Liver (tissue), 9 donors: Measurements from ENCODE around the gene CRYL1. TPM values are rescaled to one million over a fixed set of nuclear protein-coding genes. Genes with fewer than 3 reads are reported as not detected.

ENCODE experiments used
- DNase-seq: peaks from one replicate; pipeline ENCODE4 v3.0.0-alpha.2; 2017; ENCODE audit warnings: low spot score
- H3K27ac ChIP-seq, 2 donors: one replicate each; pipeline ENCODE4 v1.7.0; 2013; ENCODE audit warnings: inconsistent platforms in 2 of 2, low read length in 2 of 2, control low read depth in 1 of 2, low read depth in 1 of 2, mild to moderate bottlenecking in 1 of 2
- H3K27me3 ChIP-seq, 4 donors: one replicate each; pipeline versions ENCODE4 v1.6.1 to v1.7.0; 2013; ENCODE audit warnings: low read length in 3 of 4, inconsistent platforms in 1 of 4, mild to moderate bottlenecking in 1 of 4, moderate library complexity in 1 of 4; ENCODE audit not compliant: control insufficient read depth in 4 of 4, insufficient read depth in 4 of 4
- H3K36me3 ChIP-seq, 4 donors: one replicate each; pipeline versions ENCODE4 v1.6.1 to v1.7.0; 2013; ENCODE audit warnings: low read length in 3 of 4, mild to moderate bottlenecking in 3 of 4, low read depth in 1 of 4, moderate library complexity in 1 of 4; ENCODE audit not compliant: control insufficient read depth in 4 of 4, insufficient read depth in 3 of 4
- H3K4me1 ChIP-seq, 4 donors: one replicate each; pipeline versions ENCODE4 v1.6.1 to v1.7.0; 2013; ENCODE audit warnings: low read length in 3 of 4, mild to moderate bottlenecking in 3 of 4, moderate library complexity in 1 of 4; ENCODE audit not compliant: control insufficient read depth in 4 of 4, insufficient read depth in 4 of 4
- H3K4me3 ChIP-seq, 3 donors: one replicate each; pipeline versions ENCODE4 v1.6.1 to v1.7.0; 2013; ENCODE audit warnings: low read length in 3 of 3, control low read depth in 1 of 3, low read depth in 1 of 3, mild to moderate bottlenecking in 1 of 3
- H3K9ac ChIP-seq, 2 donors: one replicate each; pipeline ENCODE4 v1.7.0; 2013; ENCODE audit warnings: low read length in 2 of 2, mild to moderate bottlenecking in 2 of 2, moderate library complexity in 2 of 2, control low read depth in 1 of 2, low read depth in 1 of 2
- H3K9me3 ChIP-seq, 4 donors: one replicate each; pipeline versions ENCODE4 v1.6.1 to v1.7.0; 2013; ENCODE audit warnings: low read length in 3 of 4; ENCODE audit not compliant: control insufficient read depth in 4 of 4
- EGR1 ChIP-seq, 2 donors: IDR thresholded peaks; 2 replicates each; pipeline ENCODE4 v1.6.1; 2016 to 2018; ENCODE audit warnings: antibody characterized with exemption in 2 of 2, low read depth in 2 of 2
- FOXA1 ChIP-seq: IDR thresholded peaks from 2 replicates; pipeline ENCODE4 v1.6.1; 2016; ENCODE audit warnings: antibody characterized with exemption
- FOXA2 ChIP-seq: IDR thresholded peaks from 2 replicates; pipeline ENCODE4 v1.6.1; 2016; ENCODE audit warnings: antibody characterized with exemption
- GABPA ChIP-seq, 2 donors: IDR thresholded peaks in 1 of 2; conservative IDR thresholded peaks in 1 of 2; 2 replicates each; pipeline ENCODE4 v1.6.1; 2016; ENCODE audit warnings: antibody characterized with exemption in 2 of 2, mild to moderate bottlenecking in 1 of 2, moderate library complexity in 1 of 2
- HNF4A ChIP-seq, 2 donors: conservative IDR thresholded peaks; 2 replicates each; pipeline ENCODE4 v1.6.1; 2016; ENCODE audit warnings: antibody characterized with exemption in 2 of 2, mild to moderate bottlenecking in 2 of 2
- HNF4G ChIP-seq: IDR thresholded peaks from 2 replicates; pipeline ENCODE4 v1.6.1; 2016; ENCODE audit warnings: antibody characterized with exemption
- JUND ChIP-seq, 2 donors: IDR thresholded peaks; 2 replicates each; pipeline ENCODE4 v1.6.1; 2016; ENCODE audit warnings: antibody characterized with exemption in 2 of 2
- NR2F2 ChIP-seq: IDR thresholded peaks from 2 replicates; pipeline ENCODE4 v1.6.1; 2016; ENCODE audit warnings: antibody characterized with exemption
- RAD21 ChIP-seq, 2 donors: IDR thresholded peaks; 2 replicates each; pipeline ENCODE4 v1.6.1; 2016; ENCODE audit warnings: antibody characterized with exemption in 2 of 2, mild to moderate bottlenecking in 2 of 2
- RXRA ChIP-seq, 2 donors: IDR thresholded peaks; 2 replicates each; pipeline ENCODE4 v1.6.1; 2017 to 2018; ENCODE audit warnings: antibody characterized with exemption in 2 of 2, mild to moderate bottlenecking in 1 of 2
- SP1 ChIP-seq: IDR thresholded peaks from 2 replicates; pipeline ENCODE4 v1.6.1; 2018; ENCODE audit warnings: antibody characterized with exemption, mild to moderate bottlenecking
- TAF1 ChIP-seq: conservative IDR thresholded peaks from 2 replicates; pipeline ENCODE4 v1.6.1; 2016; ENCODE audit warnings: antibody characterized with exemption, mild to moderate bottlenecking
- YY1 ChIP-seq: IDR thresholded peaks from 2 replicates; pipeline ENCODE4 v1.6.1; 2016; ENCODE audit warnings: antibody characterized with exemption, mild to moderate bottlenecking
- WGBS: extraction: QIAGEN DNeasy Blood & Tissue Kit; methylation state at CpG from one replicate; pipeline ENCODE4 v1.1.7; 2013; 5-methylcytosine and 5-hydroxymethylcytosine counted together
- polyA plus RNA-seq, 2 donors: library from polyadenylated mRNA; stranded (reverse) in 1 of 2; unstranded in 1 of 2; fragments of 200-250 nt in 1 of 2; fragments of >200 nt in 1 of 2; fragmentation: Nextera tagmentation in 1 of 2; extraction: Ambion mirVana in 1 of 2; gene quantifications; one replicate each; pipeline versions ENCODE4 v1.2.1 to v1.2.3, GENCODE V29; 2013 to 2015
- total RNA-seq, 2 donors: library from RNA; depleted of rRNA; stranded (reverse); fragments of >200 nt; gene quantifications; one replicate each; pipeline ENCODE4 v1.2.3, GENCODE V29; 2014
- TF ChIP-seq, protein P1 (sequence below): IDR thresholded peaks from 2 replicates; pipeline ENCODE4 v1.6.1; 2016; ENCODE audit warnings: antibody characterized with exemption
- TF ChIP-seq, protein P2 (sequence below): IDR thresholded peaks from 2 replicates; pipeline ENCODE4 v1.6.1; 2016; ENCODE audit warnings: antibody characterized with exemption
- TF ChIP-seq, protein P3 (sequence below): fragments of 150-350 bp; IDR thresholded peaks from 2 replicates; pipeline ENCODE4 v1.5.1; 2017; ENCODE audit warnings: improper control_type of control experiment, low read depth, low read length; ENCODE audit not compliant: missing input control
- TF ChIP-seq, protein P4 (sequence below): IDR thresholded peaks from 2 replicates; pipeline ENCODE4 v1.6.1; 2016; ENCODE audit warnings: antibody characterized with exemption
- TF ChIP-seq, protein P5 (sequence below): IDR thresholded peaks from 2 replicates; pipeline ENCODE4 v1.6.1; 2016; ENCODE audit warnings: antibody characterized with exemption, mild to moderate bottlenecking
- donor health status: healthy.
- donor health status: healthy.
- donor health status: healthy.
- donor health status: healthy.
- donor health status: healthy.

The CRYL1 gene
- total and polyA plus RNA-seq, 4 donors, result 87.8 to 179 (median 168) TPM

DNA sequence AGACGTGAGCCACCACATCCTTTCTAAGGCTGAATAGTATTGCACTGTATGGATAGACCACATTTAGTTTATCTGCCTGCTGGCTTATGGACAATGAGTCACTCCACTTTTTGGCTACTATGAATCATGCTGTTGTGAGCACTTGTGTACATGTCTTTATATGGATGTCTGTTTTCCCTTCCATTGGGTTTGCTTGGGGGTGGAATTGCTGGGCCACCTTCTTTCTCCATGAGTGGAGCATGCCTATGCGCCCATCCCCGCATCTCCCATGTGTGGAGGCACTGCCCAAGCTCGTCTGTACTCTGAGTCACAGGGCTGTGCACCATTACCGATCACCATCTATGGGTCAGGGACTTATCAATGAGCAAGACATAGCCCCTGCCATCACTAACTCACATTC, 166.3 kb downstream of the CRYL1 start:
- 95% methylated on average over 5 of the region's 5 CpGs for WGBS
- TF ChIP-seq, protein P1, sequence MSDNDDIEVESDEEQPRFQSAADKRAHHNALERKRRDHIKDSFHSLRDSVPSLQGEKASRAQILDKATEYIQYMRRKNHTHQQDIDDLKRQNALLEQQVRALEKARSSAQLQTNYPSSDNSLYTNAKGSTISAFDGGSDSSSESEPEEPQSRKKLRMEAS, result no peak
- TF ChIP-seq HNF4A (conservative IDR thresholded peaks at IDR 0.05) (no peak), NR2F2 (no peak), YY1 (no peak), RAD21 (IDR thresholded peaks at IDR 0.05) (no peak), GABPA (IDR thresholded peaks at IDR 0.05 in 1 of 2, conservative IDR thresholded peaks at IDR 0.05 in 1 of 2) (no peak), HNF4G (no peak), FOXA2 (no peak), SP1 (no peak), TAF1 (no peak), RXRA (IDR thresholded peaks at IDR 0.05) (no peak), FOXA1 (no peak), JUND (IDR thresholded peaks at IDR 0.05) (no peak), EGR1 (IDR thresholded peaks at IDR 0.05; ENCODE audit: low read depth in 2 of 2) (no peak)
- TF ChIP-seq, protein P2, sequence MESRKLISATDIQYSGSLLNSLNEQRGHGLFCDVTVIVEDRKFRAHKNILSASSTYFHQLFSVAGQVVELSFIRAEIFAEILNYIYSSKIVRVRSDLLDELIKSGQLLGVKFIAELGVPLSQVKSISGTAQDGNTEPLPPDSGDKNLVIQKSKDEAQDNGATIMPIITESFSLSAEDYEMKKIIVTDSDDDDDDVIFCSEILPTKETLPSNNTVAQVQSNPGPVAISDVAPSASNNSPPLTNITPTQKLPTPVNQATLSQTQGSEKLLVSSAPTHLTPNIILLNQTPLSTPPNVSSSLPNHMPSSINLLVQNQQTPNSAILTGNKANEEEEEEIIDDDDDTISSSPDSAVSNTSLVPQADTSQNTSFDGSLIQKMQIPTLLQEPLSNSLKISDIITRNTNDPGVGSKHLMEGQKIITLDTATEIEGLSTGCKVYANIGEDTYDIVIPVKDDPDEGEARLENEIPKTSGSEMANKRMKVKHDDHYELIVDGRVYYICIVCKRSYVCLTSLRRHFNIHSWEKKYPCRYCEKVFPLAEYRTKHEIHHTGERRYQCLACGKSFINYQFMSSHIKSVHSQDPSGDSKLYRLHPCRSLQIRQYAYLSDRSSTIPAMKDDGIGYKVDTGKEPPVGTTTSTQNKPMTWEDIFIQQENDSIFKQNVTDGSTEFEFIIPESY, result no peak
- TF ChIP-seq, protein P3, sequence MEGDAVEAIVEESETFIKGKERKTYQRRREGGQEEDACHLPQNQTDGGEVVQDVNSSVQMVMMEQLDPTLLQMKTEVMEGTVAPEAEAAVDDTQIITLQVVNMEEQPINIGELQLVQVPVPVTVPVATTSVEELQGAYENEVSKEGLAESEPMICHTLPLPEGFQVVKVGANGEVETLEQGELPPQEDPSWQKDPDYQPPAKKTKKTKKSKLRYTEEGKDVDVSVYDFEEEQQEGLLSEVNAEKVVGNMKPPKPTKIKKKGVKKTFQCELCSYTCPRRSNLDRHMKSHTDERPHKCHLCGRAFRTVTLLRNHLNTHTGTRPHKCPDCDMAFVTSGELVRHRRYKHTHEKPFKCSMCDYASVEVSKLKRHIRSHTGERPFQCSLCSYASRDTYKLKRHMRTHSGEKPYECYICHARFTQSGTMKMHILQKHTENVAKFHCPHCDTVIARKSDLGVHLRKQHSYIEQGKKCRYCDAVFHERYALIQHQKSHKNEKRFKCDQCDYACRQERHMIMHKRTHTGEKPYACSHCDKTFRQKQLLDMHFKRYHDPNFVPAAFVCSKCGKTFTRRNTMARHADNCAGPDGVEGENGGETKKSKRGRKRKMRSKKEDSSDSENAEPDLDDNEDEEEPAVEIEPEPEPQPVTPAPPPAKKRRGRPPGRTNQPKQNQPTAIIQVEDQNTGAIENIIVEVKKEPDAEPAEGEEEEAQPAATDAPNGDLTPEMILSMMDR, result no peak
- TF ChIP-seq, protein P4, sequence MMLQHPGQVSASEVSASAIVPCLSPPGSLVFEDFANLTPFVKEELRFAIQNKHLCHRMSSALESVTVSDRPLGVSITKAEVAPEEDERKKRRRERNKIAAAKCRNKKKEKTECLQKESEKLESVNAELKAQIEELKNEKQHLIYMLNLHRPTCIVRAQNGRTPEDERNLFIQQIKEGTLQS, result no peak
- TF ChIP-seq, protein P5, sequence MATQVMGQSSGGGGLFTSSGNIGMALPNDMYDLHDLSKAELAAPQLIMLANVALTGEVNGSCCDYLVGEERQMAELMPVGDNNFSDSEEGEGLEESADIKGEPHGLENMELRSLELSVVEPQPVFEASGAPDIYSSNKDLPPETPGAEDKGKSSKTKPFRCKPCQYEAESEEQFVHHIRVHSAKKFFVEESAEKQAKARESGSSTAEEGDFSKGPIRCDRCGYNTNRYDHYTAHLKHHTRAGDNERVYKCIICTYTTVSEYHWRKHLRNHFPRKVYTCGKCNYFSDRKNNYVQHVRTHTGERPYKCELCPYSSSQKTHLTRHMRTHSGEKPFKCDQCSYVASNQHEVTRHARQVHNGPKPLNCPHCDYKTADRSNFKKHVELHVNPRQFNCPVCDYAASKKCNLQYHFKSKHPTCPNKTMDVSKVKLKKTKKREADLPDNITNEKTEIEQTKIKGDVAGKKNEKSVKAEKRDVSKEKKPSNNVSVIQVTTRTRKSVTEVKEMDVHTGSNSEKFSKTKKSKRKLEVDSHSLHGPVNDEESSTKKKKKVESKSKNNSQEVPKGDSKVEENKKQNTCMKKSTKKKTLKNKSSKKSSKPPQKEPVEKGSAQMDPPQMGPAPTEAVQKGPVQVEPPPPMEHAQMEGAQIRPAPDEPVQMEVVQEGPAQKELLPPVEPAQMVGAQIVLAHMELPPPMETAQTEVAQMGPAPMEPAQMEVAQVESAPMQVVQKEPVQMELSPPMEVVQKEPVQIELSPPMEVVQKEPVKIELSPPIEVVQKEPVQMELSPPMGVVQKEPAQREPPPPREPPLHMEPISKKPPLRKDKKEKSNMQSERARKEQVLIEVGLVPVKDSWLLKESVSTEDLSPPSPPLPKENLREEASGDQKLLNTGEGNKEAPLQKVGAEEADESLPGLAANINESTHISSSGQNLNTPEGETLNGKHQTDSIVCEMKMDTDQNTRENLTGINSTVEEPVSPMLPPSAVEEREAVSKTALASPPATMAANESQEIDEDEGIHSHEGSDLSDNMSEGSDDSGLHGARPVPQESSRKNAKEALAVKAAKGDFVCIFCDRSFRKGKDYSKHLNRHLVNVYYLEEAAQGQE, result no peak

More for the DNA sequence above, 166.3 kb downstream of the CRYL1 start:
- Histone ChIP-seq H3K27ac (no peak overlapping the region), H3K36me3 (no peaks in the 10 kb centered on the region), H3K4me1 (peaks cover 0 to 17% (median 11%) of the 10 kb centered on the region in 4 donors), H3K27me3 (no peaks in the 10 kb centered on the region), H3K9me3 (no peaks in the 10 kb centered on the region), H3K4me3 (no peak overlapping the region), H3K9ac (no peak overlapping the region)
- DNase-seq, result no peak
